GM12878 (cell line): Measurements from ENCODE around the gene MICAL3. TPM values are rescaled to one million over a fixed set of nuclear protein-coding genes. Genes with fewer than 3 reads are reported as not detected.

Experiments
- ATAC-seq: fragments of 200-7000 bp; cut with Tn5 transposase; 3 replicates; pipeline ENCODE4 v1.9.1; 2020; ENCODE audit warnings: mild to moderate bottlenecking, moderate library complexity
- BruUV-seq: library from RNA; stranded (reverse); fragments of 400-500 nt; replicated peaks from 2 replicates; lab custom pipeline; 2021; lab: Mats Ljungman, UMichigan
- CTCF ChIA-PET: fragments of 300-600 bp; sonication (Branson Sonifier 250); formaldehyde crosslinking; extraction: SDS; loops from one replicate; lab custom pipeline; 2021; ENCODE audit warnings: inconsistent platforms; lab: Yijun Ruan, JAX
- POLR2A ChIA-PET: fragments of 350-600 bp; formaldehyde crosslinking; extraction: SDS; loops from one replicate; lab custom pipeline; 2021; ENCODE audit warnings: inconsistent platforms; lab: Charles Lee
- RAD21 ChIA-PET: fragments of 300-600 bp; sonication (Branson Sonifier 250); formaldehyde crosslinking; loops from one replicate; lab custom pipeline; 2023; ENCODE audit warnings: antibody characterized with exemption; ENCODE audit not compliant: unreplicated experiment; lab: Charles Lee
- SMC1A ChIA-PET: fragments of 300-600 bp; sonication (Branson Sonifier 250); formaldehyde crosslinking; loops from one replicate; lab custom pipeline; 2023; ENCODE audit not compliant: unreplicated experiment, uncharacterized antibody; lab: Charles Lee
- DNase-seq: peaks from one replicate; pipeline ENCODE4 v3.0.0-alpha.2; 2011; ENCODE audit warnings: low read depth, low spot score
- FAIRE-seq: peaks from 3 replicates; lab custom pipeline; 2011; peaks lifted over from hg19 to GRCh38; lab: Jason Lieb, UNC
- H2AFZ ChIP-seq: 2 replicates; pipeline ENCODE4 v1.6.0; 2011; ENCODE audit warnings: low read depth, low read length, control low read depth; ENCODE audit not compliant: control insufficient read depth
- H3K27ac ChIP-seq: 2 replicates; pipeline ENCODE4 v1.5.1; 2011; ENCODE audit warnings: control low read depth; ENCODE audit not compliant: control insufficient read depth, insufficient read depth
- H3K27me3 ChIP-seq, 2 experiments: replicated peaks in 1 of 2; 2 replicates each; pipeline versions ENCODE4 v1.6.0 to v1.6.1; 2011; ENCODE audit warnings: low read length in 1 of 2; ENCODE audit not compliant: control insufficient read depth in 2 of 2, insufficient read depth in 2 of 2
- H3K36me3 ChIP-seq, 2 experiments: 2 replicates each; pipeline ENCODE4 v1.5.1; 2011; ENCODE audit warnings: low read length in 1 of 2; ENCODE audit not compliant: control insufficient read depth in 2 of 2, insufficient read depth in 2 of 2
- H3K4me1 ChIP-seq: 2 replicates; pipeline ENCODE4 v1.6.1; 2011; ENCODE audit warnings: mild to moderate bottlenecking, low read length, moderate library complexity, mixed read lengths; ENCODE audit not compliant: control insufficient read depth, insufficient read depth
- H3K4me2 ChIP-seq: 2 replicates; pipeline ENCODE4 v1.6.0; 2011; ENCODE audit warnings: control low read depth; ENCODE audit not compliant: control insufficient read depth, insufficient read depth
- H3K4me3 ChIP-seq: fragments of 200-600 bp; sonication (generic); 2 replicates; pipeline ENCODE4 v1.5.1; 2016
- H3K79me2 ChIP-seq: 2 replicates; pipeline ENCODE4 v1.6.0; 2011; ENCODE audit warnings: low read length; ENCODE audit not compliant: control insufficient read depth, insufficient read depth
- H3K9ac ChIP-seq: 2 replicates; pipeline ENCODE4 v1.8.0; 2011; ENCODE audit warnings: low read length, control low read depth, mixed read lengths; ENCODE audit not compliant: control insufficient read depth, insufficient read depth
- H3K9me3 ChIP-seq: replicated peaks from 3 replicates; pipeline ENCODE4 v1.5.1; 2011; ENCODE audit warnings: mild to moderate bottlenecking, low read length; ENCODE audit not compliant: control insufficient read depth, insufficient read depth
- H4K20me1 ChIP-seq: 2 replicates; pipeline ENCODE4 v1.6.0; 2011; ENCODE audit not compliant: control insufficient read depth, insufficient read depth
- BACH1 ChIP-seq: fragments of 450-650 bp; IDR thresholded peaks from 2 replicates; pipeline ENCODE4 v1.6.1; 2017; ENCODE audit warnings: mild to moderate bottlenecking, borderline replicate concordance
- ETV6 ChIP-seq, 2 experiments: fragments of 450-650 bp in 1 of 2; IDR thresholded peaks in 1 of 2; conservative IDR thresholded peaks in 1 of 2; 2 replicates each; pipeline ENCODE4 v1.6.1; 2014; ENCODE audit warnings: antibody characterized with exemption in 1 of 2, borderline replicate concordance in 1 of 2, low read depth in 1 of 2, mild to moderate bottlenecking in 1 of 2, moderate library complexity in 1 of 2
- NFXL1 ChIP-seq: fragments of 450-650 bp; IDR thresholded peaks from 2 replicates; pipeline ENCODE4 v1.6.1; 2017; ENCODE audit warnings: antibody characterized with exemption, mild to moderate bottlenecking, borderline replicate concordance
- SMC3 ChIP-seq: IDR thresholded peaks from 2 replicates; pipeline ENCODE4 v1.6.1; 2011; ENCODE audit warnings: low read length, improper control_type of control experiment, borderline replicate concordance
- SREBF1 ChIP-seq: IDR thresholded peaks from 2 replicates; pipeline ENCODE4 v1.6.1; 2012; ENCODE audit warnings: mild to moderate bottlenecking, low read length
- ZZZ3 ChIP-seq: IDR thresholded peaks from 2 replicates; pipeline ENCODE4 v1.6.1; 2011; ENCODE audit warnings: low read depth; ENCODE audit not compliant: control insufficient read depth, insufficient read length
- WGBS: methylation state at CpG from one replicate; pipeline ENCODE4 v1.1.6; 2016; ENCODE audit warnings: low lambda C conversion rate; ENCODE audit not compliant: insufficient replicate concordance, insufficient coverage; ENCODE audit errors: missing lambda C conversion rate; 5-methylcytosine and 5-hydroxymethylcytosine counted together
- in situ Hi-C: fragments of 300-500 bp; cut with MboI; formaldehyde crosslinking; loops from 9 replicates; pipeline ENCODE4 v1.14.3; 2018; ENCODE audit warnings: mixed read lengths
- intact Hi-C: fragments of 100-400 bp; cut with micrococcal nuclease; formaldehyde crosslinking; loops from one replicate; pipeline ENCODE4 v1.14.2; 2022; ENCODE audit not compliant: unreplicated experiment
- polyA plus RNA-seq, 11 experiments: library from polyadenylated mRNA; depleted of rRNA in 4 of 11; unstranded in 6 of 11; stranded (reverse) in 5 of 11; fragments of >200 nt; fragmentation: Nextera tagmentation in 4 of 11; fragmentation: Illumina TruSeq in 1 of 11; extraction: Ambion mirVana in 4 of 11; extraction: Trizol in 1 of 11; gene quantifications; 1 replicate in 1 of 11; 2 replicates in 10 of 11; pipeline versions ENCODE4 v1.2.1 to v1.2.3, GENCODE V29; 2011 to 2016; ENCODE audit warnings: inconsistent platforms in 2 of 11, missing spikeins in 2 of 11, low read depth in 1 of 11
- total RNA-seq, 4 experiments: library from RNA; depleted of rRNA in 3 of 4; stranded (reverse); fragments of >200 nt in 3 of 4; fragmentation: Illumina TruSeq in 1 of 4; extraction: Trizol in 1 of 4; gene quantifications; 2 replicates each; pipeline versions ENCODE4 v1.2.1 to v1.2.3, GENCODE V29; 2013 to 2021
- TF ChIP-seq, protein P1 (sequence below), 3 experiments: IDR thresholded peaks in 2 of 3; conservative IDR thresholded peaks in 1 of 3; 2 replicates each; pipeline ENCODE4 v1.5.1; 2011; ENCODE audit warnings: low read depth in 3 of 3, low read length in 3 of 3, mild to moderate bottlenecking in 3 of 3, control low read depth in 2 of 3, moderate library complexity in 2 of 3, inconsistent platforms in 1 of 3, mixed read lengths in 1 of 3; ENCODE audit not compliant: control insufficient read depth in 2 of 3, insufficient read depth in 1 of 3; ENCODE audit errors: extremely low read depth in 1 of 3

The MICAL3 gene
- total and polyA plus RNA-seq, 10 of the 15 experiments (the other 5 are each of a cell fraction or from before 2014, with no cell fraction given) = 2.6 to 92.2 (median 24.0) TPM

DNA sequence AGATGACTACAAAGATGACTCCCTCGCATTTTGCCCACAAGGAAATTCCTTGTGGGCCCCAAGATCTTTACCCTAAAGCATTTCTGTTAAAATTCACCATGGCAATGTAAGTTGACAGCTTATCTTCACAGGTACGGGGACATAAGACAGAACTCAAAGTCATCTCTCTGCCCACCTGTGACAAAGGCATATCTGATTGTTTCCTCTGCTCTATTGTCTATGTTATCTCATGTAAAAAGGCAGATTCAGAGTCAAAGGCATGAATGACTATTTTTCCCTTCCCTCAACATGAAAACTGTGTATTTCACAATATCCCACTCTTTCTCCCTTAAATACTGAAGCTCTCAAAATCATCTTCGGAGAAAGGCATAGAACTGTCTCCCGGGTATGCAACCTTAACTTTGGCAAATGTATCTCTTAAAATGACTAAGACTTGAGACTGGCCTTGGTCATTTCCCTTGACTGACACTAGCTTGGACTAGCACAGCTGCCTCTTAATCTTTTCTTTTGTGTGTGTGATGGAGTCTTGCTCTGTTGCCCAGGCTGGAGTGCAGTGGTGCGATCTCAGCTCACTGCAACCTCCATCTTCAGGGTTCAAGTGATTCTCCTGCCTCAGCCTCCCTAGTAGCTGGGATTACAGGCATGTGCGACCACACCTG, 103.2 kb downstream of the MICAL3 start:
- DNase-seq = no peak
- ChIA-PET SMC1A (interaction anchor here (0.6 to 1.4 kb wide), 3 partner anchors 34 to 155 kb away, joined by 3 to 5 read pairs (median 3); no protein-coding TSS in a partner anchor), POLR2A (no interaction called here), CTCF (interaction anchor here (0.6 to 3.5 kb wide), 6 partner anchors 76 to 219 kb away, joined by 3 to 25 read pairs (median 4); partner anchors contain the start of gene MICAL3), RAD21 (interaction anchor here (1.0 to 2.2 kb wide), 3 partner anchors 9 to 156 kb away, joined by 3 to 9 read pairs (median 4); partner anchors contain the start of gene PEX26)
- intact Hi-C loops = no loop called here
- FAIRE-seq = no peak
- Histone ChIP-seq H3K27me3 (no peaks in the 10 kb centered on the region), H2AFZ (no peak overlapping the region), H3K9me3 (no peaks in the 10 kb centered on the region), H3K4me1 (peaks cover 23% of the 10 kb centered on the region), H4K20me1 (0 out of 2 replicates have a peak, but pooled peaks cover 7% of the 10 kb centered on the region), H3K27ac (no peak overlapping the region), H3K9ac (no peak overlapping the region), H3K4me3 (no peak overlapping the region), H3K36me3 (no peaks in the 10 kb centered on the region; a peak in 1 of 4 replicates), H3K79me2 (peaks cover 19% of the 10 kb centered on the region), H3K4me2 (no peak overlapping the region)
- TF ChIP-seq BACH1 (no peak), SREBF1 (no peak), ETV6 (conservative IDR thresholded peaks at IDR 0.05 in 1 of 2, IDR thresholded peaks at IDR 0.05 in 1 of 2; ENCODE audit: borderline replicate concordance in 1 of 2, low read depth in 1 of 2) (no peak)
- in situ Hi-C loops = no loop called here
- BruUV-seq = no TSS peak
- WGBS = 28% methylated on average over 6 of the region's 6 CpGs
- no peak for ATAC-seq

DNA sequence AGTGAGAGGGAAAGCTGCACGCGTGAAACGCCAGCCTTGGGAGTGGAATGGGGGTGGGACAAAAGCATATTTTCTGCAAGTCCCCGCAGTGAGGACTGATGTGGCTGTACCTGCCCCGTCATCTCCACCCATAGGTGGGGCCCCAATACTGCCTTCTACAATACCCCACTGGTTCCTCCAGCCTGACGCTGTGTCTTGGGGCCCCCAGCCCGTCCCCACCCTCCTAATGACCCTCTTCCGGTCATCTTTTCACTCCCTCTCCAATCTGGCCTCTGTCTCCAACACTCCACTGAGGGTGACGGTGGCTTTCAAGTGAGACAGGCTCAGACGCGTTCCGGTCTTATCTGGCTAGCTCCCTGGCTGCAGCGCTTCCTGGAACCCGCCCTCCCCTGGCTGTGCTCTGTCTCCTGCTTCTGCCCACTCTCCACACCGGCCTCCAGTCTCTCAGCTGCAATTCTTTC, 104.2 kb downstream of the MICAL3 start:
- 0 out of 2 replicates have a peak, but pooled peaks have one; percentile 7 for TF ChIP-seq SMC3
- TF ChIP-seq, protein P1, sequence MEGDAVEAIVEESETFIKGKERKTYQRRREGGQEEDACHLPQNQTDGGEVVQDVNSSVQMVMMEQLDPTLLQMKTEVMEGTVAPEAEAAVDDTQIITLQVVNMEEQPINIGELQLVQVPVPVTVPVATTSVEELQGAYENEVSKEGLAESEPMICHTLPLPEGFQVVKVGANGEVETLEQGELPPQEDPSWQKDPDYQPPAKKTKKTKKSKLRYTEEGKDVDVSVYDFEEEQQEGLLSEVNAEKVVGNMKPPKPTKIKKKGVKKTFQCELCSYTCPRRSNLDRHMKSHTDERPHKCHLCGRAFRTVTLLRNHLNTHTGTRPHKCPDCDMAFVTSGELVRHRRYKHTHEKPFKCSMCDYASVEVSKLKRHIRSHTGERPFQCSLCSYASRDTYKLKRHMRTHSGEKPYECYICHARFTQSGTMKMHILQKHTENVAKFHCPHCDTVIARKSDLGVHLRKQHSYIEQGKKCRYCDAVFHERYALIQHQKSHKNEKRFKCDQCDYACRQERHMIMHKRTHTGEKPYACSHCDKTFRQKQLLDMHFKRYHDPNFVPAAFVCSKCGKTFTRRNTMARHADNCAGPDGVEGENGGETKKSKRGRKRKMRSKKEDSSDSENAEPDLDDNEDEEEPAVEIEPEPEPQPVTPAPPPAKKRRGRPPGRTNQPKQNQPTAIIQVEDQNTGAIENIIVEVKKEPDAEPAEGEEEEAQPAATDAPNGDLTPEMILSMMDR (IDR thresholded peaks at IDR 0.05 in 2 of 3, conservative IDR thresholded peaks at IDR 0.05 in 1 of 3; ENCODE audit: control insufficient read depth in 2 of 3, extremely low read depth in 1 of 3, insufficient read depth in 1 of 3, low read depth in 3 of 3, low read length in 3 of 3) = peak in 2 of 3 experiments; percentile 13 to 20; a peak in 2 of 6 replicates
- TF ChIP-seq ZZZ3 = no peak
- TF ChIP-seq NFXL1 = no peak
- ChIA-PET RAD21 (interaction anchor here (1.2 to 2.2 kb wide), 4 partner anchors 68 to 157 kb away, joined by 4 to 9 read pairs (median 4); partner anchors contain the start of gene PEX26), CTCF (interaction anchor here (1.0 to 3.5 kb wide), 5 partner anchors 76 to 178 kb away, joined by 3 to 25 read pairs (median 4); partner anchors contain the start of gene MICAL3), POLR2A (no interaction called here), SMC1A (interaction anchor here (0.6 to 1.2 kb wide), 3 partner anchors 35 to 156 kb away, joined by 3 read pairs; no protein-coding TSS in a partner anchor)
- H3K9me3 ChIP-seq = no peaks in the 10 kb centered on the region
- DNase-seq (no peak), ATAC-seq (peak; percentile 47), FAIRE-seq (no peak)
- in situ Hi-C loops (no loop called here), intact Hi-C loops (no loop called here)
- H3K79me2 ChIP-seq = peaks cover 21% of the 10 kb centered on the region
- peak overlapping the region; percentile 18; the same call in 1 of the 2 replicates for H3K4me2 ChIP-seq
- WGBS = 35% methylated on average over 14 of the region's 15 CpGs
- no peak overlapping the region for H3K9ac ChIP-seq
- H3K27ac ChIP-seq = no peak overlapping the region
- H3K4me1 ChIP-seq = peaks cover 23% of the 10 kb centered on the region
- no peak overlapping the region for H2AFZ ChIP-seq
- H3K36me3 ChIP-seq = no peaks in the 10 kb centered on the region; a peak in 1 of 4 replicates
- BruUV-seq = no TSS peak
- no peaks in the 10 kb centered on the region for H3K27me3 ChIP-seq
- H4K20me1 ChIP-seq = 0 out of 2 replicates have a peak, but pooled peaks cover 5% of the 10 kb centered on the region
- no peak overlapping the region for H3K4me3 ChIP-seq
